ENCODE results near the gene CAMK1D.

CAMK1D gene

GRCh38 chr10:12597176-12597575 is 247.8 kb downstream of the CAMK1D start:
- DNase-seq (ENCODE audit: low read depth in 2 of 2) = no peak

DNA sequence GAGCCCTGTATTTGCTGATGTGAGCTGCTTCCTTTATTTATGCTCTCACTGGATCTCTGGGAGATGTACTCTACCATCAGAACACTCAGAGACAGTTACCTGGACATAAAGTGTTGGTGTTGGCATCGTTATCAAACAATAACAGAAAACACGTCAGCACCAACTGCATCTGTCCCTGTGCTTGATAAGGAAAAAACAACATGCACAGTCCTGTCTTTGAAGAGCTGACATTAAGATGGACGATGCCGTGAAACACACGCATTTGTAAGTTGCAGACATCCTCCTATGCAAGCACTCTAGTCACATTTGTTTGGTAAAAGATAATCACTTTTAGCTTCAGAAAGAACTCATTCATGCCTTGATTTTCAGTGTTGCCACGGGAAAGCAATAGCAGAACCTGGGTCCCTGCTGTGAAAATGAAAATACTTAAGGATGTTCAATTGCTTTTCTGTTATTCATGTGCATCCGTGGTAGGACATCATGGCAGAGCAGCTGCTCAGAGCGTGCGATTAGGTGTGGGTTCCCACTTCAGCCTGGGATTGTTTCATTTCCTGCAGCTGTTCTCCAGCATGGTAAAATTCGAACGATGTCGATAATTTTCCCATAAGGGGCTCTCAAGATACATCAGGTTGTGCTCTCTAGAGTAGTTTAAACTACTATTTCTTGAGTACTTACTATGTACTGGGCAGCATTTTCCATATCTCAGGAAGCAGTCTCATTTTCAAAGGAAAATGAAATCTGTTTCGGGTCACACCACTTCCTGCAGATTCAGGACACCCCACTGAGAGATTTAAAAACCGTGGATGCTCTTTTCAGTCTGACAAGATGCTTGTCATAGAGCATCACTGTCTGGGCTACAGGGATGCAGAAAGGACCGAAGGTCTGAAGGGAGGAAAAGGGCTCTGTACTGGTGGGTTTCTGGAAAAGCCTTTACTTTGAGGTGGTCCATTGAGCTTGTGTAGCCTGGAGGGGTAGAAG is 248.7 kb downstream of the CAMK1D start:
- DNase-seq (ENCODE audit: low read depth in 2 of 2) = no peak

DNA sequence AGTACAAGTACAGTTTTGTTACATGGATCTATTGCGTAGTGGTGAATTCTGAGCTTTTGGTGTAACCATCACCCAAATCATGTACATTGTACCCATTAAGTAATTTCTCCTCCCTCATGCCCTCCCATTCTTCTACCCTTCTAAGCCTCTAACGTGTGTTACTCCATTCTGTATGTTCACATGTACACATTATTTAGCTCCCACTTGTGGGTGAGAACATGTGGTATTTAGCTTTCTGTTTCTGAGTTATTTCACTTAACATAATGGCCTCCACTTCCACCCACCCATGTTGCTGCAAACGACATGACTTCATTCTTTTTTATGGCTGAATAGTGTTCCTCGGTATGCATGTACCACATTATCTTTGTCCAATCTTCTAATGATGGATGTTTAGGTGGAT is 251.3 kb downstream of the CAMK1D start:
- no peak for DNase-seq (ENCODE audit: low read depth in 2 of 2)

- no peak for DNase-seq (ENCODE audit: low read depth in 2 of 2)
Measured at GRCh38 chr10:12602521-12602920, 253.2 kb downstream of the CAMK1D start.

DNA sequence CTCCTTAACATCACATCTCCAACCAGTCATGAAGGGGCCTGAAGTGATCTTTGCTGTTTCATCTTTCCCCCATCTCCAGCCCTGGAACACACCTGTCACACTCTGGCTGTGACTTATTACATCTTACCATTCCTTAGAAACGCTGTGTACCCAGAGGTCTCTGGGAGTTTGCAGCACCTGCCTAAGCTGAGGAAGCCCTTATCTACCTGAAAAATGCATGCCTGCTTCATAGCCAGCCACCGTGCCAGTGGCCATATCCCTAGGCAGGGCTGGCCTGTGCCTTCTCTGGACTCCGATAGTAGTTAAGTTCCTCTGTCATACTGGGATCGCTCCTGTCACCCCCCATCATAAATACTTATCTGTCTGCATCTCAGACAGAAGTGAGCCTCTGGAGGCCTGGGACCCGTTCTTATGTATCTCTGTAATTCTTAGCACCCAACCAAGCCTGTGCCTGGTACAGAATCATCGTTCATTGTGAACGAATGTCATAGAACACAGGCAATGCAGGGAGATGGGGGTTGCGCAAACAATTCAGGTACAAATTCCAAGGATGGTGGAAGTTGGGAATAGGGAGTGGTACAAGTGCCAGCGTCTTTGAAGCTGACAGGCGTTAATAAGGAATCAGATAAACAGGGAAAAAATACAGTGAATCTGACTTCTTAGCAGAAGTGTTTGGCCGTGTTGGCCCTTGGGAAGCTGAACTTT is 254.6 kb downstream of the CAMK1D start:
- DNase-seq (ENCODE audit: low read depth in 2 of 2) = no peak

GRCh38 chr10:12605580-12606405 is 256.4 kb downstream of the CAMK1D start:
- peak in 1 of 2 donors; percentile 8 for DNase-seq (ENCODE audit: low read depth in 2 of 2)

DNA sequence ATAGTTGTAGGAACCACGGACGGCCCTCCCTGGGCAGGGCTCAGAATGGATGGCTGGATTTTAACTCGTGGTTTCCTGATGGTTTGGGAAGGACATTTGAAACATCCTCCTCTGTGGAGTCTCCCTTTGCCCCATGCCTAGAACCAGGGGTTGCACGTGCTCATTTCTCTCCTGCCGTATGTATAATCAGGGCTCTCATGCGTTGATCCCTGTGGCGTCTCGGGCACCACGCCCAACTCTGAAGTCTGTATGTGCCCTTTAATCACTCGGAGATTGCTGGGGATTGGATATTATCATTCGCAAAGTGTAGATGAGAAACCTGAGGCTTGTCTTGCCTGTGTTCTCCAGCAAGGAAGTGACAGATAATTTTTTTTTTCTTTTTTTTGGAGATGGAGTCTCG is 257.1 kb downstream of the CAMK1D start:
- no peak for DNase-seq (ENCODE audit: low read depth in 2 of 2)

DNA sequence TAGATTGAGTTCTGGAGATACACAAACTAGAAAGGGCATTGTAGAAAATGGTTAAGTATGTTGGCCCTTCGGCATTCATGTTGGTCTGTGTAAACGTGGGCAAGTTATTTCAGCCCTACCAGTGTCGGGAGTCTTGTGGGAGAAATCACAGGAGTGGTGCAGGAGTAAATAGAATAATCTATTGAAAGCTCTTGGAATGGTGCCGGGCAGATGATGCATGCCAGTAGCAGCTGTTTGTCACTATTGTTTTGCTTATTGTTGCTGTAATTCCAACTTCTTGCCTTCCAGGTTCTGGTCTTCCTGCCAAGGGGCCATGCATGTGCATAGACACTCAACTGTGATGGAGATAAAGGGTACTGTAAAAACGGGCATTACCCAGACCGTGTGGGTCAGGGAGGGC is 259.4 kb downstream of the CAMK1D start:
- no peak for DNase-seq (ENCODE audit: low read depth in 2 of 2)

DNA sequence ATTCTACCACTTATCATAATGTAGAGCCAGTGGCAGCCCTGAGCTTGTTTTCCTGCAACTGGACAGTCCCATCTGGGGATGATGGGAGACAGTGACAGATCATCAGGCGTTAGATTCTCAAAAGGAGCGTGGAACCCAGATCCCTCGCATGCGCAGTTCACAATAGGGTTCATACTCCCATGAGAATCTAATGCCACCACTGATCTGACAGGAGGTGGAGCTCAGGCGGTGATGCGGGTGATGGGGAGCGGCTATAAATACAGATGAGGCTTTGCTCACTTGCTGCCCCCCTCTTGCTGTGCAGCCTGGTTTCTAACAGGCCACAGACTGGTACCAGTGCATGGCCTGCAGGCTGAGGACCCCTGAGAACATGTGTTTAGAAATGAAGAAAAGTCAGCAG is 260.1 kb downstream of the CAMK1D start:
- no peak for DNase-seq (ENCODE audit: low read depth in 2 of 2)

- no peak for DNase-seq (ENCODE audit: low read depth in 2 of 2)
Measured at GRCh38 chr10:12613136-12613535, 263.8 kb downstream of the CAMK1D start.

- DNase-seq (ENCODE audit: low read depth in 2 of 2) = no peak
Measured at GRCh38 chr10:12614177-12614995, 265.0 kb downstream of the CAMK1D start.

GRCh38 chr10:12615296-12616220 is 266.2 kb downstream of the CAMK1D start:
- no peak for DNase-seq (ENCODE audit: low read depth in 2 of 2)

- no peak for DNase-seq (ENCODE audit: low read depth in 2 of 2)
Measured at GRCh38 chr10:12617191-12618175, 268.1 kb downstream of the CAMK1D start.

GRCh38 chr10:12622016-12622415 is 272.7 kb downstream of the CAMK1D start:
- no peak for DNase-seq (ENCODE audit: low read depth in 2 of 2)

GRCh38 chr10:12622691-12623090 is 273.3 kb downstream of the CAMK1D start:
- no peak for DNase-seq (ENCODE audit: low read depth in 2 of 2)

GRCh38 chr10:12625393-12626023 is 276.2 kb downstream of the CAMK1D start:
- DNase-seq (ENCODE audit: low read depth in 2 of 2) = no peak

DNA sequence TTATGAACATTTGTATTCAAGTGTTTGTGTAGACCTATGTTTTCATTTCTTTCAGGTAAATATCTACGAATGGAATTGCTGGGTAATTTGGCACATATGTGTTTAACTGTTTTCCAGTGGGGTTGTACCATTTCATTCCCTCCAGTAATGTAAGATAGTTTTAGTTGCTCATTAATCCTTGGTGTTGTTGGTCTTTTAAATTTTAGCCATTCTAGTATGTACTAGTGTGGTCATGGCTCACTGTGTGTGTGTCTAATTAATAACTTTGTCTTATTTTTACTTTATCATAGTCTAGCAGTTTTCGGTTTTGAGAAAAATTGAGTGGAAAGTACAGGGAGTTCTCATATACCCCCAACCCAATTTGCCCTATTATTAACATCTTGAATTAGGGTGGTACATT is 278.8 kb downstream of the CAMK1D start:
- DNase-seq (ENCODE audit: low read depth in 2 of 2) = no peak

Data from stimulated activated CD8-positive, alpha-beta memory T cell treated with anti-CD3 and anti-CD28 coated beads, Interleukin-7, amount 100 ng/mL, for 4 hours (primary cell).